ENCODE data around the gene KRT17.

DNA sequence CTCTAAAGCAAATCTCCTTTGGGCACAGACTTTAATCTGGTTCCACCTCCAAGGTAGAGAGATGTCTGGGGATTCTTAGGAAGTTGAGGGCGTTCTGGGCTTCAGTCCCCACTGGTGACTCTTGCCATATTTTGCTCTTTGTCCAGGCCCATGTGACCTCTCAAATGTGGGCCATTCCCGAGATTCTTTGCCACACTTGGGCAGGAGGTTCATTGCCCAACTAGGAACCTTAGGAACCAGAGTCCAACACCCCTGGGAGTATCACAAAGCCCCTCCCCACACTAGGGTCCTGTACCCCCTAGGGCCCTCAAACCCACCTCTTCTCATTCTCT, 44.2 kb downstream of the KRT17 start:
- TF ChIP-seq, protein P1, sequence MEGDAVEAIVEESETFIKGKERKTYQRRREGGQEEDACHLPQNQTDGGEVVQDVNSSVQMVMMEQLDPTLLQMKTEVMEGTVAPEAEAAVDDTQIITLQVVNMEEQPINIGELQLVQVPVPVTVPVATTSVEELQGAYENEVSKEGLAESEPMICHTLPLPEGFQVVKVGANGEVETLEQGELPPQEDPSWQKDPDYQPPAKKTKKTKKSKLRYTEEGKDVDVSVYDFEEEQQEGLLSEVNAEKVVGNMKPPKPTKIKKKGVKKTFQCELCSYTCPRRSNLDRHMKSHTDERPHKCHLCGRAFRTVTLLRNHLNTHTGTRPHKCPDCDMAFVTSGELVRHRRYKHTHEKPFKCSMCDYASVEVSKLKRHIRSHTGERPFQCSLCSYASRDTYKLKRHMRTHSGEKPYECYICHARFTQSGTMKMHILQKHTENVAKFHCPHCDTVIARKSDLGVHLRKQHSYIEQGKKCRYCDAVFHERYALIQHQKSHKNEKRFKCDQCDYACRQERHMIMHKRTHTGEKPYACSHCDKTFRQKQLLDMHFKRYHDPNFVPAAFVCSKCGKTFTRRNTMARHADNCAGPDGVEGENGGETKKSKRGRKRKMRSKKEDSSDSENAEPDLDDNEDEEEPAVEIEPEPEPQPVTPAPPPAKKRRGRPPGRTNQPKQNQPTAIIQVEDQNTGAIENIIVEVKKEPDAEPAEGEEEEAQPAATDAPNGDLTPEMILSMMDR (IDR thresholded peaks at IDR 0.05): no peak
- no peak for TF ChIP-seq EZH2 (IDR thresholded peaks at IDR 0.05; ENCODE audit: borderline replicate concordance, insufficient read depth, low read depth, low read length, poor library complexity, severe bottlenecking)
